ENCODE results near the gene NRXN3. TPM values are rescaled to one million over a fixed set of nuclear protein-coding genes. Genes with fewer than 3 reads are reported as not detected.
A peak's percentile ranks its signal among the peaks of the same experiment; 100 is the strongest.

Gene NRXN3
- total RNA-seq, 1 donor from 2014 or later, result 18.0 TPM

- Mint-ChIP-seq H3K27ac (ENCODE audit: unreplicated experiment) (no peak overlapping the region), H3K27me3 (ENCODE audit: low read depth, unreplicated experiment) (no peaks in the 10 kb centered on the region), H3K36me3 (ENCODE audit: low read depth, unreplicated experiment) (peaks cover 7% of the 10 kb centered on the region), H3K9me3 (ENCODE audit: unreplicated experiment) (peaks cover 5% of the 10 kb centered on the region), H3K4me3 (ENCODE audit: unreplicated experiment) (no peak overlapping the region), H3K4me1 (ENCODE audit: low read depth, unreplicated experiment) (no peaks in the 10 kb centered on the region)
- Histone ChIP-seq H3K27ac (ENCODE audit: low read depth, low read length) (no peak overlapping the region), H3K9ac (ENCODE audit: low read length) (no peak overlapping the region), H2AFZ (ENCODE audit: low read depth, low read length) (no peak overlapping the region), H3K79me2 (ENCODE audit: insufficient read depth, low read length) (no peaks in the 10 kb centered on the region), H3K27me3 (ENCODE audit: insufficient read depth, low read length) (no peaks in the 10 kb centered on the region), H3K4me1 (ENCODE audit: insufficient read depth, low read length) (no peaks in the 10 kb centered on the region), H4K20me1 (ENCODE audit: insufficient read depth, low read length) (no peaks in the 10 kb centered on the region), H3K9me3 (ENCODE audit: insufficient read depth, low read depth, low read length) (no peaks in the 10 kb centered on the region), H3K36me3 (ENCODE audit: insufficient read depth, low read length) (no peaks in the 10 kb centered on the region), H3K4me2 (ENCODE audit: low read length) (no peak overlapping the region), H3K4me3 (ENCODE audit: insufficient read depth, low read depth, low read length) (no peak overlapping the region)
- no peak for TF ChIP-seq EZH2 (IDR thresholded peaks at IDR 0.05; ENCODE audit: insufficient read depth, low read length)
- TF ChIP-seq CTCF (IDR thresholded peaks at IDR 0.05; ENCODE audit: insufficient read depth, low read depth, low read length), result no peak
- FAIRE-seq (no peak), DNase-seq (ENCODE audit: low read depth) (no peak)
Observed at GRCh38 chr14:79304279-79304678, 1134.1 kb downstream of the NRXN3 start.

DNA sequence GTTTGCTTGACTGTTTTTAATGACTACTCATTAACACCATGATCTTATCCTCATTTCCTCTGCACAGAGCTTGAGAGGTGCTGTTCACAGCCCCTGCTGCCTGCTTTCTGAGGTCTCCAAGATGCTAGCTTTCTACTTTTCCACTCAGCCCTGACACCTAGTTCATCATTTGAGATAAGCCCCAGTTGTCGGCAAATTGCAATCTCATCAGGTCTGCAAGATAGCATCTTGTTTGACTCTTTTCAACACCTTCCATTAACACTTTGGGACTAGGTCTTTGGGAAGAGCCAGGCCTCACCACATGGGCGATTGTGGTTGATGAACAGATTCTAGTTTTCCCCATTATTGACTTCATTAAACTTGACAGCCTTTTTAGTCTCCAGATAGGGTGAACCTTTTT lies 1136.4 kb downstream of the NRXN3 start:
- H3K27me3 Mint-ChIP-seq (ENCODE audit: low read depth, unreplicated experiment), result no peaks in the 10 kb centered on the region
- Histone ChIP-seq H3K4me3 (ENCODE audit: insufficient read depth, low read depth, low read length) (no peak overlapping the region), H3K9ac (ENCODE audit: low read length) (no peak overlapping the region), H4K20me1 (ENCODE audit: insufficient read depth, low read length) (no peaks in the 10 kb centered on the region), H3K4me2 (ENCODE audit: low read length) (no peak overlapping the region), H3K27ac (ENCODE audit: low read depth, low read length) (no peak overlapping the region), H3K4me1 (ENCODE audit: insufficient read depth, low read length) (no peaks in the 10 kb centered on the region), H3K36me3 (ENCODE audit: insufficient read depth, low read length) (no peaks in the 10 kb centered on the region), H2AFZ (ENCODE audit: low read depth, low read length) (no peak overlapping the region), H3K9me3 (ENCODE audit: insufficient read depth, low read depth, low read length) (no peaks in the 10 kb centered on the region), H3K27me3 (ENCODE audit: insufficient read depth, low read length) (no peaks in the 10 kb centered on the region), H3K79me2 (ENCODE audit: insufficient read depth, low read length) (no peaks in the 10 kb centered on the region)
- no peak overlapping the region for H3K4me3 Mint-ChIP-seq (ENCODE audit: unreplicated experiment)
- H3K4me1 Mint-ChIP-seq (ENCODE audit: low read depth, unreplicated experiment), result no peaks in the 10 kb centered on the region
- peaks cover 3% of the 10 kb centered on the region for H3K9me3 Mint-ChIP-seq (ENCODE audit: unreplicated experiment)
- no peak overlapping the region for H3K27ac Mint-ChIP-seq (ENCODE audit: unreplicated experiment)
- no peak for TF ChIP-seq CTCF (IDR thresholded peaks at IDR 0.05; ENCODE audit: insufficient read depth, low read depth, low read length)
- no peak for TF ChIP-seq EZH2 (IDR thresholded peaks at IDR 0.05; ENCODE audit: insufficient read depth, low read length)
- DNase-seq (ENCODE audit: low read depth), result no peak
- FAIRE-seq, result no peak
- peaks cover 5% of the 10 kb centered on the region for H3K36me3 Mint-ChIP-seq (ENCODE audit: low read depth, unreplicated experiment)

- peak; percentile 21 for DNase-seq (ENCODE audit: low read depth)
- Histone ChIP-seq H3K79me2 (ENCODE audit: insufficient read depth, low read length) (no peaks in the 10 kb centered on the region), H3K27ac (ENCODE audit: low read depth, low read length) (no peak overlapping the region), H4K20me1 (ENCODE audit: insufficient read depth, low read length) (no peaks in the 10 kb centered on the region), H3K4me3 (ENCODE audit: insufficient read depth, low read depth, low read length) (no peak overlapping the region), H3K36me3 (ENCODE audit: insufficient read depth, low read length) (no peaks in the 10 kb centered on the region), H3K4me1 (ENCODE audit: insufficient read depth, low read length) (no peaks in the 10 kb centered on the region), H3K4me2 (ENCODE audit: low read length) (no peak overlapping the region), H3K9me3 (ENCODE audit: insufficient read depth, low read depth, low read length) (no peaks in the 10 kb centered on the region), H2AFZ (ENCODE audit: low read depth, low read length) (no peak overlapping the region), H3K9ac (ENCODE audit: low read length) (no peak overlapping the region), H3K27me3 (ENCODE audit: insufficient read depth, low read length) (no peaks in the 10 kb centered on the region)
- TF ChIP-seq EZH2 (IDR thresholded peaks at IDR 0.05; ENCODE audit: insufficient read depth, low read length) (no peak), CTCF (IDR thresholded peaks at IDR 0.05; ENCODE audit: insufficient read depth, low read depth, low read length) (no peak)
- Mint-ChIP-seq H3K4me1 (ENCODE audit: low read depth, unreplicated experiment) (peaks cover 6% of the 10 kb centered on the region), H3K27me3 (ENCODE audit: low read depth, unreplicated experiment) (no peaks in the 10 kb centered on the region), H3K4me3 (ENCODE audit: unreplicated experiment) (no peak overlapping the region), H3K9me3 (ENCODE audit: unreplicated experiment) (no peaks in the 10 kb centered on the region), H3K36me3 (ENCODE audit: low read depth, unreplicated experiment) (no peaks in the 10 kb centered on the region), H3K27ac (ENCODE audit: unreplicated experiment) (no peak overlapping the region)
- no peak for FAIRE-seq
Observed at GRCh38 chr14:79318371-79318770, 1148.2 kb downstream of the NRXN3 start.

Measured in astrocyte (in vitro differentiated cells and primary cell).